HCT116 (cell line): Measurements from ENCODE around the gene FHIT.

ENCODE experiments used
- EGR1 ChIP-seq: IDR thresholded peaks from 2 replicates; pipeline ENCODE4 v1.6.1; 2012; ENCODE audit warnings: low read depth
- POLR2A ChIP-seq: IDR thresholded peaks from 2 replicates; pipeline ENCODE4 v1.7.0; 2011; ENCODE audit warnings: borderline replicate concordance; ENCODE audit not compliant: insufficient read depth, insufficient read length; ENCODE audit errors: extremely low read depth
- POLR2AphosphoS5 ChIP-seq: IDR thresholded peaks from 2 replicates; pipeline ENCODE4 v1.6.1; 2011; ENCODE audit warnings: mild to moderate bottlenecking, low read depth, low read length, moderate library complexity
- TF ChIP-seq, protein P1 (sequence below), 3 experiments: fragments of 200-600 bp in 1 of 3; sonication (generic) in 1 of 3; IDR thresholded peaks in 2 of 3; conservative IDR thresholded peaks in 1 of 3; 2 replicates each; pipeline ENCODE4 v1.5.1; 2012 to 2017; ENCODE audit warnings: low read depth in 2 of 3, low read length in 2 of 3, antibody characterized with exemption in 1 of 3, borderline replicate concordance in 1 of 3, control low read depth in 1 of 3, mild to moderate bottlenecking in 1 of 3, mixed read lengths in 1 of 3, mixed run types in 1 of 3, moderate library complexity in 1 of 3; ENCODE audit not compliant: insufficient read depth in 1 of 3

DNA sequence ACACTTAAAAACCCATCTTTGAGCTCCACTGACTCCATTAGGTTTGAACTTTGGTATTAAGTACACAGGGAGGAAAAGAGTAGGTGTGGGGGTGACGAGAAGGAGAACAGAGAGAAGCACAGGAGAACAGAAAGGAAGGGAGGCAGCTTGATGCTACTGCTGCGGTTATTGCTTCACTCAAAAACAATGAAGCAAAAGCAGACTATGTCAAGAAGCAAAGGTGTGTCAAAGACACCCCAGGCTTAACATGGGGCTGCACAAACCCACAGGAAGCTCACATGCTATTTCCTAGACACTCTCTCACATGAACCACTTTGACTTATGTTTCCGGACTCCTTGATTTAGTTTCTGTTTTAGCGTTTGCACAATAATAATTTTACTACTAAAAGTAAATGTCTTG is 1240.5 kb downstream of the FHIT start:
- no peak for TF ChIP-seq EGR1
- TF ChIP-seq POLR2A, result no peak
- TF ChIP-seq, protein P1, sequence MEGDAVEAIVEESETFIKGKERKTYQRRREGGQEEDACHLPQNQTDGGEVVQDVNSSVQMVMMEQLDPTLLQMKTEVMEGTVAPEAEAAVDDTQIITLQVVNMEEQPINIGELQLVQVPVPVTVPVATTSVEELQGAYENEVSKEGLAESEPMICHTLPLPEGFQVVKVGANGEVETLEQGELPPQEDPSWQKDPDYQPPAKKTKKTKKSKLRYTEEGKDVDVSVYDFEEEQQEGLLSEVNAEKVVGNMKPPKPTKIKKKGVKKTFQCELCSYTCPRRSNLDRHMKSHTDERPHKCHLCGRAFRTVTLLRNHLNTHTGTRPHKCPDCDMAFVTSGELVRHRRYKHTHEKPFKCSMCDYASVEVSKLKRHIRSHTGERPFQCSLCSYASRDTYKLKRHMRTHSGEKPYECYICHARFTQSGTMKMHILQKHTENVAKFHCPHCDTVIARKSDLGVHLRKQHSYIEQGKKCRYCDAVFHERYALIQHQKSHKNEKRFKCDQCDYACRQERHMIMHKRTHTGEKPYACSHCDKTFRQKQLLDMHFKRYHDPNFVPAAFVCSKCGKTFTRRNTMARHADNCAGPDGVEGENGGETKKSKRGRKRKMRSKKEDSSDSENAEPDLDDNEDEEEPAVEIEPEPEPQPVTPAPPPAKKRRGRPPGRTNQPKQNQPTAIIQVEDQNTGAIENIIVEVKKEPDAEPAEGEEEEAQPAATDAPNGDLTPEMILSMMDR (IDR thresholded peaks at IDR 0.05 in 2 of 3, conservative IDR thresholded peaks at IDR 0.05 in 1 of 3; ENCODE audit: borderline replicate concordance in 1 of 3, insufficient read depth in 1 of 3, low read depth in 2 of 3, low read length in 2 of 3), result no peak
- TF ChIP-seq POLR2AphosphoS5, result no peak
